Testis (tissue), 2 donors: ENCODE data around the gene SLF2.

Experiments
- POLR2A ChIP-seq: fragments of 450-650 bp; IDR thresholded peaks from one replicate; pipeline ENCODE4 v1.6.1; 2017; ENCODE audit warnings: antibody characterized with exemption, mild to moderate bottlenecking, moderate library complexity
- TF ChIP-seq, protein P1 (sequence below), 3 experiments: fragments of 450-650 bp in 2 of 3; fragments of 200-600 bp in 1 of 3; sonication (generic) in 1 of 3; IDR thresholded peaks; one replicate each; pipeline ENCODE4 v1.5.1; 2016 to 2019; ENCODE audit warnings: antibody characterized with exemption in 3 of 3, mild to moderate bottlenecking in 2 of 3, moderate library complexity in 1 of 3

DNA sequence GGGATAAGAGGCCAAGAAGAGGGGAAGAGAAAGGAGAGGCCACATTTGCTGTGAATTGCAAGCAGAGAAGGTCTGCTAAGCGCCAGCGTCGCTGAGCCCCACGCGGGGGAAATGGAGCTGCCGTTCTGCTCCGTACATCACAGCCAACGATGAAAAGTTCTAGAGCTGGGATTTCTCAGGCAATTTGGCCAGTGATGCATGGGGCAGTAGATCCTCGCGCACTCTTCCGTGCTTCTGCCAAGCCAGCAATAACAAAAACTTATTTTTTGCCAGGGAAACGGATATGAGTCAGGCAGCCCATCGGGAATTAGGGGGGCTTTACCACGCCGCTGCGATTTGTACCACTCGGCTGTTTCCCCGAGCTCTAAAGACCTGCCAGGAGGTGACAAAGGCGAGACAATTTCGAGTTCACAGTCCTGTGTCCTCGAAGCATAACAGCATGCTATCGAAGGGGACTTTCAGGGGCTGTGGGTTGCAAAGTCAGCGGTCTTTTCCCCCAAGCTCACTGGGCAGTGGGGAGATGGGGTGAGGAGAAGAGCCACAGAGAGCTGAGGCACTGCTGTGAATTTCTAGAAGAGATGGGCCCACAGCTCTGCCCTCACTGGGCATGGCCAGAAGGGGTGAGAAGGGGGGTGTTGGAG lies 30.0 kb upstream of the SLF2 start:
- TF ChIP-seq, protein P1, sequence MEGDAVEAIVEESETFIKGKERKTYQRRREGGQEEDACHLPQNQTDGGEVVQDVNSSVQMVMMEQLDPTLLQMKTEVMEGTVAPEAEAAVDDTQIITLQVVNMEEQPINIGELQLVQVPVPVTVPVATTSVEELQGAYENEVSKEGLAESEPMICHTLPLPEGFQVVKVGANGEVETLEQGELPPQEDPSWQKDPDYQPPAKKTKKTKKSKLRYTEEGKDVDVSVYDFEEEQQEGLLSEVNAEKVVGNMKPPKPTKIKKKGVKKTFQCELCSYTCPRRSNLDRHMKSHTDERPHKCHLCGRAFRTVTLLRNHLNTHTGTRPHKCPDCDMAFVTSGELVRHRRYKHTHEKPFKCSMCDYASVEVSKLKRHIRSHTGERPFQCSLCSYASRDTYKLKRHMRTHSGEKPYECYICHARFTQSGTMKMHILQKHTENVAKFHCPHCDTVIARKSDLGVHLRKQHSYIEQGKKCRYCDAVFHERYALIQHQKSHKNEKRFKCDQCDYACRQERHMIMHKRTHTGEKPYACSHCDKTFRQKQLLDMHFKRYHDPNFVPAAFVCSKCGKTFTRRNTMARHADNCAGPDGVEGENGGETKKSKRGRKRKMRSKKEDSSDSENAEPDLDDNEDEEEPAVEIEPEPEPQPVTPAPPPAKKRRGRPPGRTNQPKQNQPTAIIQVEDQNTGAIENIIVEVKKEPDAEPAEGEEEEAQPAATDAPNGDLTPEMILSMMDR (IDR thresholded peaks at IDR 0.05): no peak
- no peak for TF ChIP-seq POLR2A
